SK-N-SH (cell line): ENCODE results near the gene RAP2A. TPM values are rescaled to one million over a fixed set of nuclear protein-coding genes. Genes with fewer than 3 reads are reported as not detected.

Experiments
- CTCF ChIA-PET: fragments of 300-600, 350-600 bp; formaldehyde crosslinking; extraction: SDS; loops from one replicate; lab custom pipeline; 2021; lab: Yijun Ruan, JAX
- POLR2A ChIA-PET: fragments of 350-600 bp; sonication (Branson Sonifier 250); formaldehyde crosslinking; extraction: SDS; loops from one replicate; lab custom pipeline; 2020; ENCODE audit warnings: antibody characterized with exemption, inconsistent platforms; lab: Yijun Ruan, JAX
- DNase-seq: peaks from one replicate; pipeline ENCODE4 v3.0.0; 2012
- H2AFZ ChIP-seq: fragments of 200-600 bp; sonication (generic); 2 replicates; pipeline ENCODE4 v1.8.1; 2016; ENCODE audit warnings: antibody characterized with exemption, mild to moderate bottlenecking, low read depth
- H3F3A ChIP-seq: fragments of 200-600 bp; sonication (generic); replicated peaks from 2 replicates; pipeline ENCODE3; 2016; ENCODE audit warnings: antibody characterized with exemption, mild to moderate bottlenecking; ENCODE audit not compliant: insufficient read depth
- H3K27ac ChIP-seq, 2 experiments: fragments of 200-500 bp in 1 of 2; fragments of 200-600 bp in 1 of 2; sonication (Bioruptor generic) in 1 of 2; sonication (generic), shearing (Covaris generic) in 1 of 2; 2 replicates each; pipeline versions ENCODE4 v1.5.1 to v1.6.1; 2014 to 2016; ENCODE audit warnings: low read depth in 2 of 2, inconsistent platforms in 1 of 2, low read length in 1 of 2, mild to moderate bottlenecking in 1 of 2, mixed read lengths in 1 of 2
- H3K27me3 ChIP-seq: fragments of 200-600 bp; sonication (generic), shearing (Covaris generic); 2 replicates; pipeline ENCODE4 v1.6.1; 2016; ENCODE audit warnings: mixed run types; ENCODE audit not compliant: insufficient read depth
- H3K36me3 ChIP-seq, 2 experiments: fragments of 200-500 bp in 1 of 2; fragments of 200-600 bp in 1 of 2; sonication (Bioruptor generic) in 1 of 2; sonication (generic) in 1 of 2; replicated peaks in 1 of 2; 2 replicates each; pipeline versions ENCODE3 to v1.5.1; 2014 to 2016; ENCODE audit warnings: low read length in 1 of 2, mild to moderate bottlenecking in 1 of 2; ENCODE audit not compliant: insufficient read depth in 2 of 2, control insufficient read depth in 1 of 2
- H3K4me1 ChIP-seq, 2 experiments: fragments of 200-500 bp in 1 of 2; fragments of 200-600 bp in 1 of 2; sonication (Bioruptor generic) in 1 of 2; sonication (generic), shearing (Covaris generic) in 1 of 2; 2 replicates each; pipeline versions ENCODE4 v1.5.1 to v1.6.1; 2014 to 2016; ENCODE audit warnings: low read depth in 1 of 2, low read length in 1 of 2, mixed run types in 1 of 2; ENCODE audit not compliant: insufficient read depth in 2 of 2, control insufficient read depth in 1 of 2
- H3K4me2 ChIP-seq: fragments of 200-600 bp; sonication (generic), shearing (Covaris generic); 2 replicates; pipeline ENCODE4 v1.6.1; 2017; ENCODE audit warnings: mixed run types
- H3K4me3 ChIP-seq, 2 experiments: fragments of 200-500 bp in 1 of 2; fragments of 200-600 bp in 1 of 2; sonication (Bioruptor generic) in 1 of 2; sonication (generic), shearing (Covaris generic) in 1 of 2; 2 replicates each; pipeline versions ENCODE4 v1.5.1 to v1.8.1; 2014 to 2016; ENCODE audit warnings: low read depth in 2 of 2, inconsistent platforms in 1 of 2, low read length in 1 of 2, mild to moderate bottlenecking in 1 of 2, mixed read lengths in 1 of 2, moderate library complexity in 1 of 2
- H3K79me2 ChIP-seq: fragments of 200-600 bp; sonication (generic); 2 replicates; pipeline ENCODE4 v1.8.1; 2017; ENCODE audit warnings: mild to moderate bottlenecking; ENCODE audit not compliant: insufficient read depth
- H3K9ac ChIP-seq: fragments of 200-600 bp; sonication (generic); 2 replicates; pipeline ENCODE4 v1.6.1; 2017; ENCODE audit warnings: mixed run types
- H3K9me2 ChIP-seq: fragments of 200-600 bp; sonication (generic); 2 replicates; pipeline ENCODE4 v1.6.1; 2017; ENCODE audit warnings: mixed run types
- H3K9me3 ChIP-seq: fragments of 200-600 bp; sonication (generic); 2 replicates; pipeline ENCODE4 v1.6.1; 2017; ENCODE audit warnings: mixed run types, mild to moderate bottlenecking, moderate library complexity
- H4K20me1 ChIP-seq: fragments of 200-600 bp; sonication (generic); 2 replicates; pipeline ENCODE4 v1.6.1; 2017; ENCODE audit warnings: mild to moderate bottlenecking, mixed run types; ENCODE audit not compliant: insufficient read depth
- FOSL2 ChIP-seq: IDR thresholded peaks from 2 replicates; pipeline ENCODE4 v1.4.0; 2012; ENCODE audit warnings: low read depth, mild to moderate bottlenecking, moderate library complexity, borderline replicate concordance
- JUND ChIP-seq: IDR thresholded peaks from 2 replicates; pipeline ENCODE4 v1.4.0; 2012
- MXI1 ChIP-seq: IDR thresholded peaks from 2 replicates; pipeline ENCODE4 v1.6.1; 2012; ENCODE audit warnings: mild to moderate bottlenecking, low read depth, low read length, improper control_type of control experiment
- NRF1 ChIP-seq: IDR thresholded peaks from 2 replicates; pipeline ENCODE4 v1.6.1; 2012; ENCODE audit warnings: low read depth, mild to moderate bottlenecking, low read length
- RAD21 ChIP-seq: IDR thresholded peaks from 2 replicates; pipeline ENCODE4 v1.6.1; 2012; ENCODE audit warnings: mild to moderate bottlenecking, low read length
- RXRA ChIP-seq: IDR thresholded peaks from 2 replicates; pipeline ENCODE4 v1.4.0; 2012; ENCODE audit warnings: low read depth, mild to moderate bottlenecking, borderline replicate concordance
- TCF12 ChIP-seq: IDR thresholded peaks from 2 replicates; pipeline ENCODE4 v1.4.0; 2012
- WGBS: methylation state at CpG from one replicate; pipeline ENCODE4 v1.1.6; 2017; ENCODE audit warnings: low lambda C conversion rate; 5-methylcytosine and 5-hydroxymethylcytosine counted together
- polyA plus RNA-seq, 3 experiments: library from polyadenylated mRNA; depleted of rRNA; stranded (reverse); fragments of >200 nt; gene quantifications; 2 replicates each; pipeline ENCODE4 v1.2.3, GENCODE V29; 2012
- TF ChIP-seq, protein P1 (sequence below): IDR thresholded peaks from 2 replicates; pipeline ENCODE4 v1.4.0; 2012; ENCODE audit warnings: low read depth
- TF ChIP-seq, protein P2 (sequence below): fragments of 150-350 bp; IDR thresholded peaks from 2 replicates; pipeline ENCODE4 v1.6.1; 2016; ENCODE audit warnings: mild to moderate bottlenecking, low read depth, low read length
- TF ChIP-seq, protein P3 (sequence below): IDR thresholded peaks from 2 replicates; pipeline ENCODE4 v1.6.1; 2012; ENCODE audit warnings: mild to moderate bottlenecking, low read depth, low read length, moderate library complexity
- TF ChIP-seq, protein P4 (sequence below): IDR thresholded peaks from 2 replicates; pipeline ENCODE4; 2012

The RAP2A gene
- polyA plus RNA-seq, 1 of the 3 experiments (the other 2 are of a cell fraction): 6.5 TPM

DNA sequence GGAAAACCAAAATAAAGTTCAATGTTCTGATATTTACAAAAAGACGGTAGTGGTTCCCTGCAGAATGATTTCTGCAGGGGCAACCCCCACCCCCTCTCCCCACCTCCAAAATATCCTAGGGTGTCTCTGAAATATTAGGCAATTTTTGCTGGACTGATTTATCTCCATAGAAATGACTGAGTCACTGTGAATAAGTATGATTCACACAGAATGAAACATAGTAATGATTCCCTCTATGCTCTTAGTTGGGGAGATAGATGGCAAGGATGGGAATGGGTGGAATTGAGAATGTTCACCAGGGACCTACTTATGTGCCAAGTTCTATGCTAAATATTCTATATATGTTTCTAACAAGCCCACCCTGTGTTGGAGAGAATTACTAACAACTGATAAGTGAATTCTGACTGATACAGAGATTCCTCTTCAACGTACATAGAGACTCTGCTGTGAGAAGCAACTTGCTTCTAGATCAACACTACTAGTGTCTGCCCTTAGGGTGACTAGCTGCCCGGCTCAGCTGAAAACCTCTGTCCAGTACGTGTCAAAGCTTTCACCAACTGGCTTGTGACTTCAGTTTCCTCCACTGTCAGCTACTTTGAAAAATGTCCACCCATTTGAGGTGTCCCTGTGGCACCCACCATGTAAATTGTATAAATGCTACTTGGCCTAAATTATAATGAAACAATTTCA is 38.4 kb upstream of the RAP2A start:
- no peak for DNase-seq
- POLR2A ChIA-PET: no interaction called here

More for the DNA sequence above, 38.4 kb upstream of the RAP2A start:
- H3K4me1 ChIP-seq: peaks cover 0 to 21% of the 10 kb centered on the region in 2 experiments; a peak in 2 of 4 replicates
- peaks cover 52% of the 10 kb centered on the region for H3F3A ChIP-seq
- CTCF ChIA-PET: no interaction called here
- no peaks in the 10 kb centered on the region for H3K79me2 ChIP-seq
- no peak overlapping the region for H3K4me2 ChIP-seq
- H3K4me3 ChIP-seq: no peak overlapping the region
- no peaks in the 10 kb centered on the region for H3K27me3 ChIP-seq
- no peaks in the 10 kb centered on the region for H4K20me1 ChIP-seq
- H3K9me3 ChIP-seq: no peaks in the 10 kb centered on the region
- no peak overlapping the region for H3K9ac ChIP-seq
- H2AFZ ChIP-seq: no peak overlapping the region
- peak overlapping the region in 1 of 2 experiments; percentile 29; a peak in 2 of 4 replicates for H3K27ac ChIP-seq
- TF ChIP-seq, protein P1, sequence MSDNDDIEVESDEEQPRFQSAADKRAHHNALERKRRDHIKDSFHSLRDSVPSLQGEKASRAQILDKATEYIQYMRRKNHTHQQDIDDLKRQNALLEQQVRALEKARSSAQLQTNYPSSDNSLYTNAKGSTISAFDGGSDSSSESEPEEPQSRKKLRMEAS: no peak
- TF ChIP-seq JUND (peak; percentile 56), RXRA (no peak), RAD21 (no peak), NRF1 (no peak), FOSL2 (peak; percentile 72; the same call in 1 of the 2 replicates), MXI1 (no peak), TCF12 (no peak)
- TF ChIP-seq, protein P2, sequence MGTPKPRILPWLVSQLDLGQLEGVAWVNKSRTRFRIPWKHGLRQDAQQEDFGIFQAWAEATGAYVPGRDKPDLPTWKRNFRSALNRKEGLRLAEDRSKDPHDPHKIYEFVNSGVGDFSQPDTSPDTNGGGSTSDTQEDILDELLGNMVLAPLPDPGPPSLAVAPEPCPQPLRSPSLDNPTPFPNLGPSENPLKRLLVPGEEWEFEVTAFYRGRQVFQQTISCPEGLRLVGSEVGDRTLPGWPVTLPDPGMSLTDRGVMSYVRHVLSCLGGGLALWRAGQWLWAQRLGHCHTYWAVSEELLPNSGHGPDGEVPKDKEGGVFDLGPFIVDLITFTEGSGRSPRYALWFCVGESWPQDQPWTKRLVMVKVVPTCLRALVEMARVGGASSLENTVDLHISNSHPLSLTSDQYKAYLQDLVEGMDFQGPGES: no peak
- TF ChIP-seq, protein P3, sequence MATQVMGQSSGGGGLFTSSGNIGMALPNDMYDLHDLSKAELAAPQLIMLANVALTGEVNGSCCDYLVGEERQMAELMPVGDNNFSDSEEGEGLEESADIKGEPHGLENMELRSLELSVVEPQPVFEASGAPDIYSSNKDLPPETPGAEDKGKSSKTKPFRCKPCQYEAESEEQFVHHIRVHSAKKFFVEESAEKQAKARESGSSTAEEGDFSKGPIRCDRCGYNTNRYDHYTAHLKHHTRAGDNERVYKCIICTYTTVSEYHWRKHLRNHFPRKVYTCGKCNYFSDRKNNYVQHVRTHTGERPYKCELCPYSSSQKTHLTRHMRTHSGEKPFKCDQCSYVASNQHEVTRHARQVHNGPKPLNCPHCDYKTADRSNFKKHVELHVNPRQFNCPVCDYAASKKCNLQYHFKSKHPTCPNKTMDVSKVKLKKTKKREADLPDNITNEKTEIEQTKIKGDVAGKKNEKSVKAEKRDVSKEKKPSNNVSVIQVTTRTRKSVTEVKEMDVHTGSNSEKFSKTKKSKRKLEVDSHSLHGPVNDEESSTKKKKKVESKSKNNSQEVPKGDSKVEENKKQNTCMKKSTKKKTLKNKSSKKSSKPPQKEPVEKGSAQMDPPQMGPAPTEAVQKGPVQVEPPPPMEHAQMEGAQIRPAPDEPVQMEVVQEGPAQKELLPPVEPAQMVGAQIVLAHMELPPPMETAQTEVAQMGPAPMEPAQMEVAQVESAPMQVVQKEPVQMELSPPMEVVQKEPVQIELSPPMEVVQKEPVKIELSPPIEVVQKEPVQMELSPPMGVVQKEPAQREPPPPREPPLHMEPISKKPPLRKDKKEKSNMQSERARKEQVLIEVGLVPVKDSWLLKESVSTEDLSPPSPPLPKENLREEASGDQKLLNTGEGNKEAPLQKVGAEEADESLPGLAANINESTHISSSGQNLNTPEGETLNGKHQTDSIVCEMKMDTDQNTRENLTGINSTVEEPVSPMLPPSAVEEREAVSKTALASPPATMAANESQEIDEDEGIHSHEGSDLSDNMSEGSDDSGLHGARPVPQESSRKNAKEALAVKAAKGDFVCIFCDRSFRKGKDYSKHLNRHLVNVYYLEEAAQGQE: no peak
- TF ChIP-seq, protein P4, sequence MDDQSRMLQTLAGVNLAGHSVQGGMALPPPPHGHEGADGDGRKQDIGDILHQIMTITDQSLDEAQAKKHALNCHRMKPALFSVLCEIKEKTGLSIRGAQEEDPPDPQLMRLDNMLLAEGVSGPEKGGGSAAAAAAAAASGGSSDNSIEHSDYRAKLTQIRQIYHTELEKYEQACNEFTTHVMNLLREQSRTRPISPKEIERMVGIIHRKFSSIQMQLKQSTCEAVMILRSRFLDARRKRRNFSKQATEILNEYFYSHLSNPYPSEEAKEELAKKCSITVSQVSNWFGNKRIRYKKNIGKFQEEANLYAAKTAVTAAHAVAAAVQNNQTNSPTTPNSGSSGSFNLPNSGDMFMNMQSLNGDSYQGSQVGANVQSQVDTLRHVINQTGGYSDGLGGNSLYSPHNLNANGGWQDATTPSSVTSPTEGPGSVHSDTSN: peak; percentile 48; the same call in 1 of the 2 replicates
- H3K36me3 ChIP-seq: peaks cover 28 to 36% of the 10 kb centered on the region in 2 experiments
- no peaks in the 10 kb centered on the region for H3K9me2 ChIP-seq
- WGBS: 90% methylated on average over 4 of the region's 4 CpGs
